Measurements from ENCODE around the gene TPD52L2. TPM values are rescaled to one million over a fixed set of nuclear protein-coding genes. Genes with fewer than 3 reads are reported as not detected.

TPD52L2 gene
- total RNA-seq, 1 experiment from 2014 or later = 113 TPM

DNA sequence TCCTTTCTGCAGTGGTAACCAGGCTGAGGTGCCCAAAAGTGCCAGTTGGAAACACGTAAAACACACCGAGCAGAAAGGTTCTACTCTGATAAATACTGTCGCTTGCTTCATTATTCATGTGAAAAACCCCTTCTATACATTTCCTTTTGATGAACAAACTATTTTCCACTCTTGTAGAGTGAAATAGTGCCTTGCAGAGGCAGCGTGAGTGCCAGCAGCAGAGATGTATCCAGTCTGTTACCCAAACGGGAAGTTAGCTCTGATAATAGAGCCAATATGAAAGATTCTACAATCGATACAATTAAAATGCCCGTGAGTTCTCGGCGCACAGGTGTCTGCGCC lies 35.5 kb upstream of the TPD52L2 start:
- DNase-seq (ENCODE audit: low read depth, low spot score) (no peak), ATAC-seq (no peak)
- CTCF ChIA-PET = no interaction called here
- POLR2A ChIA-PET = no interaction called here
- H3K36me3 ChIP-seq (ENCODE audit: control insufficient read depth, insufficient read depth, low read length) = no peaks in the 10 kb centered on the region
- BruUV-seq (replicated peaks) = TSS peak; percentile 70
- peak overlapping the region; percentile 53 to 63 for H3K4me3 ChIP-seq (ENCODE audit: low read depth in 2 of 2, low read length in 2 of 2)
- no peaks in the 10 kb centered on the region for H3K27me3 ChIP-seq (ENCODE audit: control insufficient read depth, insufficient read depth, low read length)
- peak overlapping the region; percentile 77 for H3K27ac ChIP-seq (ENCODE audit: low read length)
- TF ChIP-seq REST (IDR thresholded peaks at IDR 0.05; ENCODE audit: insufficient read depth in 1 of 2, low read depth in 2 of 2, low read length in 1 of 2) = no peak
- TF ChIP-seq, protein P1, sequence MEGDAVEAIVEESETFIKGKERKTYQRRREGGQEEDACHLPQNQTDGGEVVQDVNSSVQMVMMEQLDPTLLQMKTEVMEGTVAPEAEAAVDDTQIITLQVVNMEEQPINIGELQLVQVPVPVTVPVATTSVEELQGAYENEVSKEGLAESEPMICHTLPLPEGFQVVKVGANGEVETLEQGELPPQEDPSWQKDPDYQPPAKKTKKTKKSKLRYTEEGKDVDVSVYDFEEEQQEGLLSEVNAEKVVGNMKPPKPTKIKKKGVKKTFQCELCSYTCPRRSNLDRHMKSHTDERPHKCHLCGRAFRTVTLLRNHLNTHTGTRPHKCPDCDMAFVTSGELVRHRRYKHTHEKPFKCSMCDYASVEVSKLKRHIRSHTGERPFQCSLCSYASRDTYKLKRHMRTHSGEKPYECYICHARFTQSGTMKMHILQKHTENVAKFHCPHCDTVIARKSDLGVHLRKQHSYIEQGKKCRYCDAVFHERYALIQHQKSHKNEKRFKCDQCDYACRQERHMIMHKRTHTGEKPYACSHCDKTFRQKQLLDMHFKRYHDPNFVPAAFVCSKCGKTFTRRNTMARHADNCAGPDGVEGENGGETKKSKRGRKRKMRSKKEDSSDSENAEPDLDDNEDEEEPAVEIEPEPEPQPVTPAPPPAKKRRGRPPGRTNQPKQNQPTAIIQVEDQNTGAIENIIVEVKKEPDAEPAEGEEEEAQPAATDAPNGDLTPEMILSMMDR (IDR thresholded peaks at IDR 0.05) = no peak
- no peak for TF ChIP-seq POLR2AphosphoS5 (IDR thresholded peaks at IDR 0.05; ENCODE audit: low read depth, low read length)
- TF ChIP-seq SIN3A (IDR thresholded peaks at IDR 0.05; ENCODE audit: borderline replicate concordance, insufficient read depth, low read depth, low read length) = no peak
- TF ChIP-seq TCF7L2 (IDR thresholded peaks at IDR 0.05; ENCODE audit: low read depth, low read length) = no peak
- intact Hi-C loops (cut with micrococcal nuclease; ENCODE audit: unreplicated experiment) = no loop called here
- in situ Hi-C loops (cut with HindIII; ENCODE audit: low pct_unique_long_range_greater_than_20kb, low sequenced_read_pairs) = no loop called here
- peaks cover 34% of the 10 kb centered on the region for H3K4me1 ChIP-seq (ENCODE audit: control insufficient read depth, insufficient read depth, low read length)
- no peaks in the 10 kb centered on the region for H3K9me3 ChIP-seq (ENCODE audit: control insufficient read depth, insufficient read depth, low read depth, low read length)

- in situ Hi-C loops (cut with HindIII; ENCODE audit: low pct_unique_long_range_greater_than_20kb, low sequenced_read_pairs) = no loop called here
- no peaks in the 10 kb centered on the region for H3K27me3 ChIP-seq (ENCODE audit: control insufficient read depth, insufficient read depth, low read length)
- H3K4me1 ChIP-seq (ENCODE audit: control insufficient read depth, insufficient read depth, low read length) = peaks cover 40% of the 10 kb centered on the region
- H3K36me3 ChIP-seq (ENCODE audit: control insufficient read depth, insufficient read depth, low read length) = no peaks in the 10 kb centered on the region
- no TSS peak for BruUV-seq (replicated peaks)
- no peak for DNase-seq (ENCODE audit: low read depth, low spot score)
- no peaks in the 10 kb centered on the region for H3K9me3 ChIP-seq (ENCODE audit: control insufficient read depth, insufficient read depth, low read depth, low read length)
- intact Hi-C loops (cut with micrococcal nuclease; ENCODE audit: unreplicated experiment) = no loop called here
- no peak for TF ChIP-seq REST (IDR thresholded peaks at IDR 0.05; ENCODE audit: insufficient read depth in 1 of 2, low read depth in 2 of 2, low read length in 1 of 2)
- no peak for TF ChIP-seq SIN3A (IDR thresholded peaks at IDR 0.05; ENCODE audit: borderline replicate concordance, insufficient read depth, low read depth, low read length)
- TF ChIP-seq, protein P1 (IDR thresholded peaks at IDR 0.05) = no peak
- TF ChIP-seq TCF7L2 (IDR thresholded peaks at IDR 0.05; ENCODE audit: low read depth, low read length) = no peak
- TF ChIP-seq POLR2AphosphoS5 (IDR thresholded peaks at IDR 0.05; ENCODE audit: low read depth, low read length) = no peak
- ChIA-PET POLR2A (no interaction called here), CTCF (no interaction called here)
- ATAC-seq = no peak; the same call in none of the 2 replicates
- peak overlapping the region; percentile 77 for H3K27ac ChIP-seq (ENCODE audit: low read length)
- H3K4me3 ChIP-seq (ENCODE audit: low read depth in 2 of 2, low read length in 2 of 2) = peak overlapping the region; percentile 53 to 63
These were observed 34.9 kb upstream of the TPD52L2 start for GRCh38 chr20:63829945-63830835.
